ENCODE data around the gene OR2L13.

- TF ChIP-seq CREB1 (CRISPR knock-in tag; IDR thresholded peaks at IDR 0.05) (no peak), CTCF (IDR thresholded peaks at IDR 0.05) (no peak), IRF2 (CRISPR knock-in tag; IDR thresholded peaks at IDR 0.05; ENCODE audit: borderline replicate concordance, low read depth) (no peak), TEAD1 (CRISPR knock-in tag; IDR thresholded peaks at IDR 0.05) (no peak), NFE2L1 (CRISPR knock-in tag; IDR thresholded peaks at IDR 0.05) (no peak)
- TF ChIP-seq, protein P1, sequence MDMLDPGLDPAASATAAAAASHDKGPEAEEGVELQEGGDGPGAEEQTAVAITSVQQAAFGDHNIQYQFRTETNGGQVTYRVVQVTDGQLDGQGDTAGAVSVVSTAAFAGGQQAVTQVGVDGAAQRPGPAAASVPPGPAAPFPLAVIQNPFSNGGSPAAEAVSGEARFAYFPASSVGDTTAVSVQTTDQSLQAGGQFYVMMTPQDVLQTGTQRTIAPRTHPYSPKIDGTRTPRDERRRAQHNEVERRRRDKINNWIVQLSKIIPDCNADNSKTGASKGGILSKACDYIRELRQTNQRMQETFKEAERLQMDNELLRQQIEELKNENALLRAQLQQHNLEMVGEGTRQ (CRISPR knock-in tag; IDR thresholded peaks at IDR 0.05): no peak
Measured at GRCh38 chr1:248114890-248115289, 19.9 kb downstream of the OR2L13 start.
